Measurements from ENCODE around the gene ZNF385B.

The ZNF385B gene

DNA sequence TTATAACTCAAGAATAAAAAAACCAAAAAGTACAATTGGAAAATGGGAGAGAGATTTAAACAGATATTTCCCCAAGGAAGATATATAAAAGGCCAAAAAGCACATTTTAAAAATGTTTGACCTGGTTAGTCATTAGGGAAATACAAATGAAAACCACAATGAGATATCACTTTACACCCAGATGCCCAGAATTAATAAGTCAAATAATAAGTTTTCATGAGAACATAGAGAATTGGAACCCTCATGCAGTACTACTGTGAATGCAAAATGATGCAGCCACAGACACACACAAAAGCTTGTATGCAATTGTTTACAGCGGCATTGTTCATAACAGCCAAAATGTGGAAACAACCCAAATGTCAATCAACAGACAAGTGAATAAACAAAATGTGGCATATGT, 165.9 kb downstream of the ZNF385B start:
- Histone ChIP-seq H3K4me1 (ENCODE audit: control insufficient read depth, insufficient read depth, low read length) (no peaks in the 10 kb centered on the region), H3K36me3 (ENCODE audit: control insufficient read depth in 2 of 2, insufficient read depth in 1 of 2, low read length in 2 of 2) (no peaks in the 10 kb centered on the region), H3K9me3 (ENCODE audit: control insufficient read depth, insufficient read depth, low read depth, low read length) (no peaks in the 10 kb centered on the region), H3K4me3 (ENCODE audit: low read depth, low read length) (no peak overlapping the region), H3K27ac (ENCODE audit: extremely low read depth, low read depth, low read length) (no peak overlapping the region)
- POLR2A ChIA-PET, result no interaction called here
- TF ChIP-seq ZNF184 (tag by site-specific recombination; IDR thresholded peaks at IDR 0.05) (no peak), ZNF621 (tag by site-specific recombination; IDR thresholded peaks at IDR 0.05) (no peak), KLF9 (tag by site-specific recombination; IDR thresholded peaks at IDR 0.05; ENCODE audit: low read depth) (no peak), ZNF223 (tag by site-specific recombination; IDR thresholded peaks at IDR 0.05) (no peak), ZSCAN23 (tag by site-specific recombination; IDR thresholded peaks at IDR 0.05) (no peak), SP3 (tag by site-specific recombination; IDR thresholded peaks at IDR 0.05) (no peak)
- TF ChIP-seq, protein P1, sequence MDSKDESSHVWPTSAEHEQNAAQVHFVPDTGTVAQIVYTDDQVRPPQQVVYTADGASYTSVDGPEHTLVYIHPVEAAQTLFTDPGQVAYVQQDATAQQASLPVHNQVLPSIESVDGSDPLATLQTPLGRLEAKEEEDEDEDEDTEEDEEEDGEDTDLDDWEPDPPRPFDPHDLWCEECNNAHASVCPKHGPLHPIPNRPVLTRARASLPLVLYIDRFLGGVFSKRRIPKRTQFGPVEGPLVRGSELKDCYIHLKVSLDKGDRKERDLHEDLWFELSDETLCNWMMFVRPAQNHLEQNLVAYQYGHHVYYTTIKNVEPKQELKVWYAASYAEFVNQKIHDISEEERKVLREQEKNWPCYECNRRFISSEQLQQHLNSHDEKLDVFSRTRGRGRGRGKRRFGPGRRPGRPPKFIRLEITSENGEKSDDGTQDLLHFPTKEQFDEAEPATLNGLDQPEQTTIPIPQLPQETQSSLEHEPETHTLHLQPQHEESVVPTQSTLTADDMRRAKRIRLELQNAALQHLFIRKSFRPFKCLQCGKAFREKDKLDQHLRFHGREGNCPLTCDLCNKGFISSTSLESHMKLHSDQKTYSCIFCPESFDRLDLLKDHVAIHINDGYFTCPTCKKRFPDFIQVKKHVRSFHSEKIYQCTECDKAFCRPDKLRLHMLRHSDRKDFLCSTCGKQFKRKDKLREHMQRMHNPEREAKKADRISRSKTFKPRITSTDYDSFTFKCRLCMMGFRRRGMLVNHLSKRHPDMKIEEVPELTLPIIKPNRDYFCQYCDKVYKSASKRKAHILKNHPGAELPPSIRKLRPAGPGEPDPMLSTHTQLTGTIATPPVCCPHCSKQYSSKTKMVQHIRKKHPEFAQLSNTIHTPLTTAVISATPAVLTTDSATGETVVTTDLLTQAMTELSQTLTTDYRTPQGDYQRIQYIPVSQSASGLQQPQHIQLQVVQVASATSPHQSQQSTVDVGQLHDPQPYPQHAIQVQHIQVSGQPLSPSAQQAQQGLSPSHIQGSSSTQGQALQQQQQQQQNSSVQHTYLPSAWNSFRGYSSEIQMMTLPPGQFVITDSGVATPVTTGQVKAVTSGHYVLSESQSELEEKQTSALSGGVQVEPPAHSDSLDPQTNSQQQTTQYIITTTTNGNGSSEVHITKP (tag by site-specific recombination; IDR thresholded peaks at IDR 0.05), result no peak
- TF ChIP-seq, protein P2, sequence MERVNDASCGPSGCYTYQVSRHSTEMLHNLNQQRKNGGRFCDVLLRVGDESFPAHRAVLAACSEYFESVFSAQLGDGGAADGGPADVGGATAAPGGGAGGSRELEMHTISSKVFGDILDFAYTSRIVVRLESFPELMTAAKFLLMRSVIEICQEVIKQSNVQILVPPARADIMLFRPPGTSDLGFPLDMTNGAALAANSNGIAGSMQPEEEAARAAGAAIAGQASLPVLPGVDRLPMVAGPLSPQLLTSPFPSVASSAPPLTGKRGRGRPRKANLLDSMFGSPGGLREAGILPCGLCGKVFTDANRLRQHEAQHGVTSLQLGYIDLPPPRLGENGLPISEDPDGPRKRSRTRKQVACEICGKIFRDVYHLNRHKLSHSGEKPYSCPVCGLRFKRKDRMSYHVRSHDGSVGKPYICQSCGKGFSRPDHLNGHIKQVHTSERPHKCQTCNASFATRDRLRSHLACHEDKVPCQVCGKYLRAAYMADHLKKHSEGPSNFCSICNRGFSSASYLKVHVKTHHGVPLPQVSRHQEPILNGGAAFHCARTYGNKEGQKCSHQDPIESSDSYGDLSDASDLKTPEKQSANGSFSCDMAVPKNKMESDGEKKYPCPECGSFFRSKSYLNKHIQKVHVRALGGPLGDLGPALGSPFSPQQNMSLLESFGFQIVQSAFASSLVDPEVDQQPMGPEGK (tag by site-specific recombination; IDR thresholded peaks at IDR 0.05), result no peak
- TF ChIP-seq, protein P3, sequence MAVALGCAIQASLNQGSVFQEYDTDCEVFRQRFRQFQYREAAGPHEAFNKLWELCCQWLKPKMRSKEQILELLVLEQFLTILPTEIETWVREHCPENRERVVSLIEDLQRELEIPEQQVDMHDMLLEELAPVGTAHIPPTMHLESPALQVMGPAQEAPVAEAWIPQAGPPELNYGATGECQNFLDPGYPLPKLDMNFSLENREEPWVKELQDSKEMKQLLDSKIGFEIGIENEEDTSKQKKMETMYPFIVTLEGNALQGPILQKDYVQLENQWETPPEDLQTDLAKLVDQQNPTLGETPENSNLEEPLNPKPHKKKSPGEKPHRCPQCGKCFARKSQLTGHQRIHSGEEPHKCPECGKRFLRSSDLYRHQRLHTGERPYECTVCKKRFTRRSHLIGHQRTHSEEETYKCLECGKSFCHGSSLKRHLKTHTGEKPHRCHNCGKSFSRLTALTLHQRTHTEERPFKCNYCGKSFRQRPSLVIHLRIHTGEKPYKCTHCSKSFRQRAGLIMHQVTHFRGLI (tag by site-specific recombination; IDR thresholded peaks at IDR 0.05), result no peak
- TF ChIP-seq, protein P4, sequence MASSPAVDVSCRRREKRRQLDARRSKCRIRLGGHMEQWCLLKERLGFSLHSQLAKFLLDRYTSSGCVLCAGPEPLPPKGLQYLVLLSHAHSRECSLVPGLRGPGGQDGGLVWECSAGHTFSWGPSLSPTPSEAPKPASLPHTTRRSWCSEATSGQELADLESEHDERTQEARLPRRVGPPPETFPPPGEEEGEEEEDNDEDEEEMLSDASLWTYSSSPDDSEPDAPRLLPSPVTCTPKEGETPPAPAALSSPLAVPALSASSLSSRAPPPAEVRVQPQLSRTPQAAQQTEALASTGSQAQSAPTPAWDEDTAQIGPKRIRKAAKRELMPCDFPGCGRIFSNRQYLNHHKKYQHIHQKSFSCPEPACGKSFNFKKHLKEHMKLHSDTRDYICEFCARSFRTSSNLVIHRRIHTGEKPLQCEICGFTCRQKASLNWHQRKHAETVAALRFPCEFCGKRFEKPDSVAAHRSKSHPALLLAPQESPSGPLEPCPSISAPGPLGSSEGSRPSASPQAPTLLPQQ (tag by site-specific recombination; IDR thresholded peaks at IDR 0.05), result no peak
- CTCF ChIA-PET, result no interaction called here

DNA sequence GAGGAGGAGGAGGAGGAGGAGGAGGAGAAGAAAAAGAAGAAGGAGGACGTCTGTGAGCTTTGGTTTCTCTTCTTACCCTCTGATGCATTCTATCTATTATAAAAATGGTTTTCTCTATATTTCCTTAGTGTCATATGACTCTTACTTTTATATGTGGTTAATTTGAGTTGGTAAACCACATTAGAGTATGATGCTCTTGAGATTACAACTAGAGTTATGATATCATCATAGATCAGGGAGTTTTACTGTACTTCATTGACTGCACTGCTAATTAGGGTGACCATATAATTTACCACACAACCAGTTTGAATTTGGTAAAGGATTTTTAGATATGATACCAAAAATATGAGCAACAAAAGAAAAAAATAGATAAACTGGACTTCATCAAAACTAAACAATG, 166.4 kb downstream of the ZNF385B start:
- Histone ChIP-seq H3K4me1 (ENCODE audit: control insufficient read depth, insufficient read depth, low read length) (no peaks in the 10 kb centered on the region), H3K4me3 (ENCODE audit: low read depth, low read length) (no peak overlapping the region), H3K9me3 (ENCODE audit: control insufficient read depth, insufficient read depth, low read depth, low read length) (no peaks in the 10 kb centered on the region), H3K36me3 (ENCODE audit: control insufficient read depth in 2 of 2, insufficient read depth in 1 of 2, low read length in 2 of 2) (no peaks in the 10 kb centered on the region), H3K27ac (ENCODE audit: extremely low read depth, low read depth, low read length) (no peak overlapping the region)
- ChIA-PET POLR2A (no interaction called here), CTCF (interaction anchor here (0.6 kb wide), 1 partner anchor 883 kb away, joined by 3 read pairs; no protein-coding TSS in a partner anchor)
- TF ChIP-seq ZNF596 (tag by site-specific recombination; IDR thresholded peaks at IDR 0.05) (no peak), ZNF664 (tag by site-specific recombination; IDR thresholded peaks at IDR 0.05) (no peak), ZBTB1 (tag by site-specific recombination; IDR thresholded peaks at IDR 0.05) (no peak), ZNF37A (tag by site-specific recombination; IDR thresholded peaks at IDR 0.05) (no peak), ZNF19 (tag by site-specific recombination; IDR thresholded peaks at IDR 0.05; ENCODE audit: low read depth) (no peak), KLF16 (tag by site-specific recombination; IDR thresholded peaks at IDR 0.05) (no peak), KLF9 (tag by site-specific recombination; IDR thresholded peaks at IDR 0.05; ENCODE audit: low read depth) (no peak), ZNF133 (tag by site-specific recombination; IDR thresholded peaks at IDR 0.05) (no peak)
- TF ChIP-seq, protein P5, sequence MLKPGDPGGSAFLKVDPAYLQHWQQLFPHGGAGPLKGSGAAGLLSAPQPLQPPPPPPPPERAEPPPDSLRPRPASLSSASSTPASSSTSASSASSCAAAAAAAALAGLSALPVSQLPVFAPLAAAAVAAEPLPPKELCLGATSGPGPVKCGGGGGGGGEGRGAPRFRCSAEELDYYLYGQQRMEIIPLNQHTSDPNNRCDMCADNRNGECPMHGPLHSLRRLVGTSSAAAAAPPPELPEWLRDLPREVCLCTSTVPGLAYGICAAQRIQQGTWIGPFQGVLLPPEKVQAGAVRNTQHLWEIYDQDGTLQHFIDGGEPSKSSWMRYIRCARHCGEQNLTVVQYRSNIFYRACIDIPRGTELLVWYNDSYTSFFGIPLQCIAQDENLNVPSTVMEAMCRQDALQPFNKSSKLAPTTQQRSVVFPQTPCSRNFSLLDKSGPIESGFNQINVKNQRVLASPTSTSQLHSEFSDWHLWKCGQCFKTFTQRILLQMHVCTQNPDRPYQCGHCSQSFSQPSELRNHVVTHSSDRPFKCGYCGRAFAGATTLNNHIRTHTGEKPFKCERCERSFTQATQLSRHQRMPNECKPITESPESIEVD (tag by site-specific recombination; IDR thresholded peaks at IDR 0.05), result no peak
- TF ChIP-seq, protein P6, sequence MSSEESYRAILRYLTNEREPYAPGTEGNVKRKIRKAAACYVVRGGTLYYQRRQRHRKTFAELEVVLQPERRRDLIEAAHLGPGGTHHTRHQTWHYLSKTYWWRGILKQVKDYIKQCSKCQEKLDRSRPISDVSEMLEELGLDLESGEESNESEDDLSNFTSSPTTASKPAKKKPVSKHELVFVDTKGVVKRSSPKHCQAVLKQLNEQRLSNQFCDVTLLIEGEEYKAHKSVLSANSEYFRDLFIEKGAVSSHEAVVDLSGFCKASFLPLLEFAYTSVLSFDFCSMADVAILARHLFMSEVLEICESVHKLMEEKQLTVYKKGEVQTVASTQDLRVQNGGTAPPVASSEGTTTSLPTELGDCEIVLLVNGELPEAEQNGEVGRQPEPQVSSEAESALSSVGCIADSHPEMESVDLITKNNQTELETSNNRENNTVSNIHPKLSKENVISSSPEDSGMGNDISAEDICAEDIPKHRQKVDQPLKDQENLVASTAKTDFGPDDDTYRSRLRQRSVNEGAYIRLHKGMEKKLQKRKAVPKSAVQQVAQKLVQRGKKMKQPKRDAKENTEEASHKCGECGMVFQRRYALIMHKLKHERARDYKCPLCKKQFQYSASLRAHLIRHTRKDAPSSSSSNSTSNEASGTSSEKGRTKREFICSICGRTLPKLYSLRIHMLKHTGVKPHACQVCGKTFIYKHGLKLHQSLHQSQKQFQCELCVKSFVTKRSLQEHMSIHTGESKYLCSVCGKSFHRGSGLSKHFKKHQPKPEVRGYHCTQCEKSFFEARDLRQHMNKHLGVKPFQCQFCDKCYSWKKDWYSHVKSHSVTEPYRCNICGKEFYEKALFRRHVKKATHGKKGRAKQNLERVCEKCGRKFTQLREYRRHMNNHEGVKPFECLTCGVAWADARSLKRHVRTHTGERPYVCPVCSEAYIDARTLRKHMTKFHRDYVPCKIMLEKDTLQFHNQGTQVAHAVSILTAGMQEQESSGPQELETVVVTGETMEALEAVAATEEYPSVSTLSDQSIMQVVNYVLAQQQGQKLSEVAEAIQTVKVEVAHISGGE (tag by site-specific recombination; conservative IDR thresholded peaks at IDR 0.05; ENCODE audit: low read depth), result no peak
- TF ChIP-seq, protein P7, sequence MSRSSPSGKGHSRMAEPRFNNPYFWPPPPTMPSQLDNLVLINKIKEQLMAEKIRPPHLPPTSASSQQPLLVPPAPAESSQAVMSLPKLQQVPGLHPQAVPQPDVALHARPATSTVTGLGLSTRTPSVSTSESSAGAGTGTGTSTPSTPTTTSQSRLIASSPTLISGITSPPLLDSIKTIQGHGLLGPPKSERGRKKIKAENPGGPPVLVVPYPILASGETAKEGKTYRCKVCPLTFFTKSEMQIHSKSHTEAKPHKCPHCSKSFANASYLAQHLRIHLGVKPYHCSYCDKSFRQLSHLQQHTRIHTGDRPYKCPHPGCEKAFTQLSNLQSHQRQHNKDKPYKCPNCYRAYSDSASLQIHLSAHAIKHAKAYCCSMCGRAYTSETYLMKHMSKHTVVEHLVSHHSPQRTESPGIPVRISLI (tag by site-specific recombination; IDR thresholded peaks at IDR 0.05), result no peak
